IMR-90 (cell line): ENCODE measurements around the gene PYGM. TPM values are rescaled to one million over a fixed set of nuclear protein-coding genes. Genes with fewer than 3 reads are reported as not detected.

Source experiments
- ATAC-seq: fragments of 200-7000 bp; cut with Tn5 transposase; 2 replicates; pipeline ENCODE4 v1.9.1; 2020; ENCODE audit warnings: low read depth, mild to moderate bottlenecking, moderate library complexity
- BruUV-seq: library from RNA; stranded (reverse); fragments of 400-500 nt; replicated peaks from 2 replicates; lab custom pipeline; 2021; lab: Mats Ljungman, UMichigan
- CTCF ChIA-PET: fragments of 300-600 bp; formaldehyde crosslinking; extraction: SDS; loops from one replicate; lab custom pipeline; 2021; ENCODE audit warnings: antibody characterized with exemption; lab: Yijun Ruan, JAX
- POLR2A ChIA-PET: fragments of 300-600 bp; sonication (Branson Sonifier 250); formaldehyde crosslinking; loops from one replicate; lab custom pipeline; 2022; ENCODE audit warnings: antibody characterized with exemption; ENCODE audit not compliant: unreplicated experiment; lab: Charles Lee
- DNase-seq: peaks from one replicate; pipeline ENCODE4 v3.0.0; 2013
- H2AFZ ChIP-seq: replicated peaks from 2 replicates; pipeline ENCODE3; 2013; ENCODE audit warnings: low read length, mild to moderate bottlenecking; ENCODE audit not compliant: poor library complexity
- H2AK5ac ChIP-seq: 2 replicates; pipeline ENCODE4 v1.6.1; 2013; ENCODE audit warnings: low read depth, low read length, inconsistent platforms
- H2AK9ac ChIP-seq: replicated peaks from 2 replicates; pipeline ENCODE3; 2013; ENCODE audit warnings: mild to moderate bottlenecking, low read depth, low read length, moderate library complexity; ENCODE audit not compliant: poor library complexity
- H2BK120ac ChIP-seq: 2 replicates; pipeline ENCODE4 v1.6.1; 2013; ENCODE audit warnings: low read depth, low read length, inconsistent platforms
- H2BK15ac ChIP-seq: 3 replicates; pipeline ENCODE4 v1.6.1; 2013; ENCODE audit warnings: low read depth, low read length, inconsistent platforms
- H2BK20ac ChIP-seq: 2 replicates; pipeline ENCODE4 v1.6.1; 2013; ENCODE audit warnings: low read depth, mild to moderate bottlenecking, inconsistent platforms, low read length, moderate library complexity
- H2BK5ac ChIP-seq: 2 replicates; pipeline ENCODE4 v1.6.1; 2013; ENCODE audit warnings: mild to moderate bottlenecking, low read depth, low read length, inconsistent platforms; ENCODE audit not compliant: poor library complexity, severe bottlenecking
- H3K14ac ChIP-seq: replicated peaks from 2 replicates; pipeline ENCODE4 v1.6.1; 2013; ENCODE audit warnings: low read depth, low read length, inconsistent platforms
- H3K18ac ChIP-seq: 2 replicates; pipeline ENCODE4 v1.6.1; 2013; ENCODE audit warnings: low read depth, low read length, control low read depth
- H3K23ac ChIP-seq: 2 replicates; pipeline ENCODE4 v1.6.1; 2013; ENCODE audit warnings: low read depth, low read length, inconsistent platforms
- H3K27ac ChIP-seq: 2 replicates; pipeline ENCODE4 v1.5.1; 2013; ENCODE audit warnings: mild to moderate bottlenecking, control low read depth, low read length; ENCODE audit not compliant: insufficient read depth
- H3K27me3 ChIP-seq: 2 replicates; pipeline ENCODE4 v1.6.1; 2013; ENCODE audit warnings: low read length; ENCODE audit not compliant: control insufficient read depth, insufficient read depth
- H3K36me3 ChIP-seq: 2 replicates; pipeline ENCODE4 v1.6.1; 2013; ENCODE audit warnings: low read length, mixed read lengths; ENCODE audit not compliant: control insufficient read depth, insufficient read depth
- H3K4ac ChIP-seq: 2 replicates; pipeline ENCODE4 v1.6.1; 2013; ENCODE audit warnings: low read depth, low read length, inconsistent platforms
- H3K4me1 ChIP-seq: 2 replicates; pipeline ENCODE4 v1.6.1; 2013; ENCODE audit warnings: low read length, mixed read lengths; ENCODE audit not compliant: control insufficient read depth, insufficient read depth
- H3K4me2 ChIP-seq: 2 replicates; pipeline ENCODE4 v1.6.1; 2013; ENCODE audit warnings: low read depth, mild to moderate bottlenecking, control low read depth, low read length, moderate library complexity
- H3K4me3 ChIP-seq: 2 replicates; pipeline ENCODE4 v1.5.1; 2013; ENCODE audit warnings: low read depth, mild to moderate bottlenecking, control low read depth, low read length, moderate library complexity; ENCODE audit not compliant: insufficient read depth
- H3K56ac ChIP-seq: 2 replicates; pipeline ENCODE4 v1.6.1; 2013; ENCODE audit warnings: low read length, inconsistent platforms; ENCODE audit not compliant: insufficient read depth; ENCODE audit errors: extremely low read depth
- H3K79me1 ChIP-seq, 2 experiments: 2 replicates each; pipeline ENCODE4 v1.6.1; 2013; ENCODE audit warnings: low read length in 2 of 2, inconsistent platforms in 1 of 2, low read depth in 1 of 2
- H3K9ac ChIP-seq: 2 replicates; pipeline ENCODE4 v1.6.1; 2013; ENCODE audit warnings: low read depth, low read length, control low read depth
- H3K9me1 ChIP-seq: 2 replicates; pipeline ENCODE4 v1.6.1; 2013; ENCODE audit warnings: low read length, inconsistent platforms; ENCODE audit not compliant: insufficient read depth
- H3K9me3 ChIP-seq: 2 replicates; pipeline ENCODE4 v1.6.1; 2013; ENCODE audit warnings: low read length; ENCODE audit not compliant: control insufficient read depth, insufficient read depth
- H4K20me1 ChIP-seq: 2 replicates; pipeline ENCODE4 v1.6.1; 2013; ENCODE audit warnings: low read length, inconsistent platforms; ENCODE audit not compliant: insufficient read depth
- H4K5ac ChIP-seq: 2 replicates; pipeline ENCODE4 v1.6.1; 2013; ENCODE audit warnings: mild to moderate bottlenecking, low read depth, low read length, control low read depth
- H4K8ac ChIP-seq, 2 experiments: 2 replicates each; pipeline ENCODE4 v1.6.1; 2013; ENCODE audit warnings: low read depth in 2 of 2, low read length in 2 of 2, control low read depth in 1 of 2, inconsistent platforms in 1 of 2
- H4K91ac ChIP-seq: 2 replicates; pipeline ENCODE4 v1.6.1; 2013; ENCODE audit warnings: low read depth, low read length, inconsistent platforms; ENCODE audit not compliant: insufficient read depth
- BHLHE40 ChIP-seq: fragments of 150-350 bp; IDR thresholded peaks from 2 replicates; pipeline ENCODE4 v1.6.1; 2016; ENCODE audit warnings: mild to moderate bottlenecking, low read depth, low read length
- CEBPB ChIP-seq: IDR thresholded peaks from 2 replicates; pipeline ENCODE4 v1.6.1; 2012; ENCODE audit warnings: low read depth, low read length, improper control_type of control experiment
- CHD1 ChIP-seq: IDR thresholded peaks from 2 replicates; pipeline ENCODE4 v1.6.1; 2012; ENCODE audit warnings: low read depth, low read length, improper control_type of control experiment
- CTCF ChIP-seq: conservative IDR thresholded peaks from 2 replicates; pipeline ENCODE4 v1.5.1; 2012; ENCODE audit warnings: mild to moderate bottlenecking, low read depth, low read length, improper control_type of control experiment
- ELK1 ChIP-seq: fragments of 150-350 bp; IDR thresholded peaks from 2 replicates; pipeline ENCODE4 v1.6.1; 2016; ENCODE audit warnings: low read depth, mild to moderate bottlenecking, low read length, moderate library complexity, borderline replicate concordance
- FOS ChIP-seq: fragments of 150-350 bp; IDR thresholded peaks from 2 replicates; pipeline ENCODE4 v1.6.1; 2016; ENCODE audit warnings: low read depth, low read length
- MAFK ChIP-seq: IDR thresholded peaks from 2 replicates; pipeline ENCODE4 v1.6.1; 2012; ENCODE audit warnings: low read depth, low read length, improper control_type of control experiment
- MAZ ChIP-seq: IDR thresholded peaks from 2 replicates; pipeline ENCODE4 v1.6.1; 2012; ENCODE audit warnings: low read depth, mild to moderate bottlenecking, low read length, improper control_type of control experiment, moderate library complexity, borderline replicate concordance
- MXI1 ChIP-seq: IDR thresholded peaks from 2 replicates; pipeline ENCODE4 v1.6.1; 2012; ENCODE audit warnings: low read depth, mild to moderate bottlenecking, low read length, moderate library complexity, borderline replicate concordance
- NFE2L2 ChIP-seq: fragments of 150-350 bp; IDR thresholded peaks from 2 replicates; pipeline ENCODE4 v1.6.1; 2016; ENCODE audit warnings: low read depth, mild to moderate bottlenecking, low read length
- POLR2A ChIP-seq: IDR thresholded peaks from 2 replicates; pipeline ENCODE4 v1.6.1; 2012; ENCODE audit warnings: mild to moderate bottlenecking, low read depth, low read length
- RAD21 ChIP-seq: IDR thresholded peaks from 2 replicates; pipeline ENCODE4 v1.6.1; 2012; ENCODE audit warnings: low read length, improper control_type of control experiment
- RCOR1 ChIP-seq: IDR thresholded peaks from 2 replicates; pipeline ENCODE4 v1.6.1; 2012; ENCODE audit warnings: mild to moderate bottlenecking, low read length, improper control_type of control experiment; ENCODE audit not compliant: insufficient replicate concordance
- RFX5 ChIP-seq: IDR thresholded peaks from 2 replicates; pipeline ENCODE4 v1.8.0; 2012; ENCODE audit warnings: low read depth, mild to moderate bottlenecking, low read length, moderate library complexity
- SMC3 ChIP-seq: fragments of 150-350 bp; IDR thresholded peaks from 2 replicates; pipeline ENCODE4 v1.6.1; 2016; ENCODE audit warnings: low read depth, mild to moderate bottlenecking, antibody characterized with exemption, low read length, moderate library complexity
- USF2 ChIP-seq: fragments of 150-350 bp; IDR thresholded peaks from 2 replicates; pipeline ENCODE4 v1.6.1; 2017; ENCODE audit warnings: mild to moderate bottlenecking, antibody characterized with exemption, low read length, low read depth
- WGBS, 2 experiments: methylation state at CpG; one replicate each; pipeline versions ENCODE4 v1.1.5 to v1.1.7; 2013; ENCODE audit warnings: missing lambda C conversion rate in 2 of 2; ENCODE audit not compliant: insufficient read length in 1 of 2; ENCODE audit errors: extremely low coverage in 2 of 2; 5-methylcytosine and 5-hydroxymethylcytosine counted together
- dilution Hi-C: fragments of 300-500 bp; cut with HindIII; formaldehyde crosslinking; loops from one replicate; pipeline ENCODE4 v1.14.3; 2018; ENCODE audit warnings: low sequenced_read_pairs; ENCODE audit not compliant: unreplicated experiment
- in situ Hi-C: fragments of 300-500 bp; cut with MboI; formaldehyde crosslinking; loops from 3 replicates; pipeline ENCODE4 v1.14.3; 2019; ENCODE audit warnings: low sequenced_read_pairs, inconsistent platforms, mixed read lengths
- intact Hi-C: fragments of 100-400 bp; cut with micrococcal nuclease; formaldehyde crosslinking; loops from 2 replicates; pipeline ENCODE4 v1.10.0; 2022
- polyA plus RNA-seq, 3 experiments: library from polyadenylated mRNA; depleted of rRNA; stranded (reverse); fragments of >200 nt; gene quantifications; 2 replicates each; pipeline ENCODE4 v1.2.3, GENCODE V29; 2012; ENCODE audit warnings: low replicate concordance in 1 of 3
- total RNA-seq: library from RNA; depleted of rRNA; stranded (reverse); fragments of >200 nt; gene quantifications from 2 replicates; pipeline ENCODE4 v1.2.3, GENCODE V29; 2012

The PYGM gene
- total and polyA plus RNA-seq, 2 of the 4 experiments (the other 2 are of a cell fraction), result 0.18 to 0.21 TPM

- peaks cover 18% of the 10 kb centered on the region for H3K4me1 ChIP-seq
- no peak overlapping the region for H2BK5ac ChIP-seq
- no peak overlapping the region for H3K9ac ChIP-seq
- H3K9me1 ChIP-seq, result peaks cover 18% of the 10 kb centered on the region; the same call in 1 of the 2 replicates
- 0 out of 4 replicates have a peak overlapping the region, but pooled peaks of 1 of the 2 experiments have one; percentile 5 for H4K8ac ChIP-seq
- no peak overlapping the region for H4K91ac ChIP-seq
- H3K4ac ChIP-seq, result peak overlapping the region; percentile 37; the same call in 1 of the 2 replicates
- ATAC-seq (no peak), DNase-seq (no peak)
- no peak overlapping the region for H3K14ac ChIP-seq
- no peak overlapping the region for H3K18ac ChIP-seq
- H3K27ac ChIP-seq, result no peak overlapping the region
- no peak overlapping the region for H2AK9ac ChIP-seq
- H3K27me3 ChIP-seq, result no peaks in the 10 kb centered on the region
- H2AFZ ChIP-seq, result no peak overlapping the region
- ChIA-PET POLR2A (no interaction called here), CTCF (no interaction called here)
- peak overlapping the region; percentile 8; the same call in 1 of the 2 replicates for H2AK5ac ChIP-seq
- peaks cover 51% of the 10 kb centered on the region for H3K36me3 ChIP-seq
- H3K23ac ChIP-seq, result peak overlapping the region; percentile 42
- H3K4me2 ChIP-seq, result no peak overlapping the region
- peaks cover 43% of the 10 kb centered on the region for H4K20me1 ChIP-seq
- peaks cover 16 to 48% of the 10 kb centered on the region in 2 experiments for H3K79me1 ChIP-seq
- H4K5ac ChIP-seq, result no peak overlapping the region
- WGBS, 2 experiments, result 70% methylated on average over 2 of the region's 5 CpGs; no CpG with 5 or more reads in 1 of the 2 experiments
- H2BK15ac ChIP-seq, result no peak overlapping the region
- H2BK120ac ChIP-seq, result no peak overlapping the region
- in situ Hi-C loops, result no loop called here
- no peak overlapping the region for H3K56ac ChIP-seq
- no peaks in the 10 kb centered on the region for H3K9me3 ChIP-seq
- H3K4me3 ChIP-seq, result no peak overlapping the region
- intact Hi-C loops, result no loop called here
- H2BK20ac ChIP-seq, result no peak overlapping the region
- dilution Hi-C loops, result no loop called here
- TF ChIP-seq MAZ (no peak), MAFK (no peak), NFE2L2 (no peak), FOS (no peak), CEBPB (no peak), RAD21 (no peak), ELK1 (no peak), USF2 (no peak), SMC3 (no peak), CHD1 (no peak), POLR2A (no peak; the same call in 1 of the 2 replicates), RCOR1 (no peak), CTCF (no peak), MXI1 (no peak), RFX5 (no peak), BHLHE40 (no peak)
- no TSS peak for BruUV-seq
Measured at GRCh38 chr11:64762277-64762673, 2.5 kb upstream of the PYGM start.
